Ureter (tissue), 1 donor: ENCODE measurements around the gene TK2. TPM values are rescaled to one million over a fixed set of nuclear protein-coding genes. Genes with fewer than 3 reads are reported as not detected.
"Not testable (repeated sequence)": the region's sequence is repeated elsewhere in the genome, so short reads cannot be mapped to it uniquely, and the experiment has no call there.

Experiments
- DNase-seq: peaks from one replicate; pipeline ENCODE4 v3.0.0-alpha.2; 2020; ENCODE audit warnings: low spot score
- total RNA-seq: library from RNA; stranded (reverse); gene quantifications from one replicate; pipeline ENCODE4 v1.2.4, GENCODE V29; 2023
- donor health status: DM: yes; HTN: yes; CAD: no.

The TK2 gene
- total RNA-seq, 1 donor from 2014 or later, result 37.9 TPM

GRCh38 chr16:66572356-66572755 is 22.4 kb upstream of the TK2 start:
- no peak for DNase-seq

GRCh38 chr16:66569827-66570405 is 20.0 kb upstream of the TK2 start:
- no peak for DNase-seq

GRCh38 chr16:66569131-66569530 is 19.2 kb upstream of the TK2 start:
- no peak for DNase-seq

GRCh38 chr16:66568355-66568754 is 18.4 kb upstream of the TK2 start:
- DNase-seq, result no peak

GRCh38 chr16:66567270-66567669 is 17.3 kb upstream of the TK2 start:
- DNase-seq, result not testable (repeated sequence)

- DNase-seq, result no peak
Measured at GRCh38 chr16:66566051-66566901, 16.4 kb upstream of the TK2 start, which contains the start of gene CMTM1. Gene CMTM1, plus strand, starts transcription at chr16:66566439. Its CDS starts 75 bp downstream, at chr16:66566514.

- no peak for DNase-seq
Measured at GRCh38 chr16:66563574-66564334, 13.8 kb upstream of the TK2 start.

GRCh38 chr16:66562986-66563385 is 13.1 kb upstream of the TK2 start:
- DNase-seq, result no peak

GRCh38 chr16:66562409-66562808 is 12.5 kb upstream of the TK2 start:
- DNase-seq, result no peak

GRCh38 chr16:66561381-66562080 is 11.6 kb upstream of the TK2 start:
- no peak for DNase-seq

- no peak for DNase-seq
Measured at GRCh38 chr16:66560107-66560506, 10.2 kb upstream of the TK2 start.

- no peak for DNase-seq
Measured at GRCh38 chr16:66554495-66554894, 4.6 kb upstream of the TK2 start.

- no peak for DNase-seq
Measured at GRCh38 chr16:66554021-66554420, 4.1 kb upstream of the TK2 start.

- no peak for DNase-seq
Measured at GRCh38 chr16:66553223-66553622, 3.3 kb upstream of the TK2 start.

GRCh38 chr16:66552286-66553177 is 2.6 kb upstream of the TK2 start, which contains the start of gene CKLF:
Gene CKLF, plus strand, starts transcription at chr16:66552576. Its CDS starts 140 bp downstream, at chr16:66552716.
- DNase-seq, result peak; percentile 90

- DNase-seq, result no peak
Measured at GRCh38 chr16:66551788-66552285, 1.9 kb upstream of the TK2 start.

- DNase-seq, result no peak
Measured at GRCh38 chr16:66551348-66551759, 1.4 kb upstream of the TK2 start.

GRCh38 chr16:66548868-66549267 is 1.1 kb downstream of the TK2 start:
- DNase-seq, result no peak

- DNase-seq, result no peak
Measured at GRCh38 chr16:66548068-66548467, 1.9 kb downstream of the TK2 start.
